Femur (tissue), 1 donor: ENCODE results near the gene WWC2.

Experiments
- DNase-seq: peaks from one replicate; pipeline ENCODE4 v3.0.0-alpha.2; 2017

Gene WWC2

GRCh38 chr4:183098723-183099536 is at the start of gene WWC2:
WWC2 (plus strand) TSS chr4:183099257; CDS start chr4:183099492, 235 bp downstream.
- peak; percentile 95 for DNase-seq

- no peak for DNase-seq
Observed at GRCh38 chr4:183053681-183054080, 45.4 kb upstream of the WWC2 start.

GRCh38 chr4:183057255-183057654 is 41.8 kb upstream of the WWC2 start:
- no peak for DNase-seq

GRCh38 chr4:183059797-183060196 is 39.3 kb upstream of the WWC2 start:
- no peak for DNase-seq

- DNase-seq, result no peak
Observed at GRCh38 chr4:183068502-183068901, 30.6 kb upstream of the WWC2 start.

GRCh38 chr4:183071222-183071621 is 27.8 kb upstream of the WWC2 start:
- no peak for DNase-seq

- DNase-seq, result no peak
Observed at GRCh38 chr4:183072176-183072575, 26.9 kb upstream of the WWC2 start.

- no peak for DNase-seq
Observed at GRCh38 chr4:183073838-183074145, 25.3 kb upstream of the WWC2 start.

- no peak for DNase-seq
Observed at GRCh38 chr4:183074288-183074990, 24.6 kb upstream of the WWC2 start.

GRCh38 chr4:183078634-183079033 is 20.4 kb upstream of the WWC2 start:
- DNase-seq, result no peak

- no peak for DNase-seq
Observed at GRCh38 chr4:183080372-183081115, 18.5 kb upstream of the WWC2 start.

GRCh38 chr4:183081116-183081469 is 18.0 kb upstream of the WWC2 start:
- no peak for DNase-seq

- DNase-seq, result no peak
Observed at GRCh38 chr4:183082053-183082452, 17.0 kb upstream of the WWC2 start.

GRCh38 chr4:183094393-183095198 is 4.5 kb upstream of the WWC2 start:
- DNase-seq, result no peak

GRCh38 chr4:183095199-183095512 is 3.9 kb upstream of the WWC2 start:
- no peak for DNase-seq

- no peak for DNase-seq
Observed at GRCh38 chr4:183096276-183096965, 2.6 kb upstream of the WWC2 start.

GRCh38 chr4:183097231-183098018 is 1.6 kb upstream of the WWC2 start:
- DNase-seq, result peak; percentile 46

GRCh38 chr4:183098019-183098722 is 886 bp upstream of the WWC2 start:
- DNase-seq, result peak; percentile 65

GRCh38 chr4:183099537-183100297 is 660 bp downstream of the WWC2 start:
- peak; percentile 60 for DNase-seq

- DNase-seq, result no peak
Observed at GRCh38 chr4:183100298-183100599, 1.2 kb downstream of the WWC2 start.
